WTC11 (cell line): ENCODE data around the gene TRRAP. TPM values are rescaled to one million over a fixed set of nuclear protein-coding genes. Genes with fewer than 3 reads are reported as not detected.

ENCODE experiments used
- ATAC-seq: fragments of 200-7000 bp; cut with Tn5 transposase; 2 replicates; pipeline ENCODE4 v1.10.0; 2021; ENCODE audit warnings: mild to moderate bottlenecking, moderate library complexity
- CTCF ChIA-PET: fragments of 300-600 bp; sonication (Branson Sonifier 250); formaldehyde crosslinking; loops from one replicate; lab custom pipeline; 2021; ENCODE audit warnings: antibody characterized with exemption; lab: Charles Lee
- POLR2A ChIA-PET: fragments of 350-600 bp; sonication (Branson Sonifier 250); formaldehyde crosslinking; loops from one replicate; lab custom pipeline; 2021; ENCODE audit warnings: antibody characterized with exemption; lab: Charles Lee
- DNase-seq: peaks from one replicate; pipeline ENCODE4 v3.0.0; 2021; ENCODE audit warnings: low spot score
- H3K27ac Mint-ChIP-seq: 2 replicates; pipeline ENCODE4 v1.8.0; 2021; ENCODE audit warnings: mixed read lengths
- H3K27me3 Mint-ChIP-seq: 2 replicates; pipeline ENCODE4 v1.8.0; 2021; ENCODE audit warnings: low read depth, mild to moderate bottlenecking, moderate library complexity, mixed read lengths
- H3K36me3 Mint-ChIP-seq: 2 replicates; pipeline ENCODE4 v1.8.0; 2021; ENCODE audit warnings: mixed read lengths
- H3K4me1 Mint-ChIP-seq: 2 replicates; pipeline ENCODE4 v1.8.0; 2022; ENCODE audit warnings: mixed read lengths
- H3K4me3 Mint-ChIP-seq: 2 replicates; pipeline ENCODE4 v1.8.0; 2021; ENCODE audit warnings: mild to moderate bottlenecking, moderate library complexity, mixed read lengths
- H3K9me3 Mint-ChIP-seq: 2 replicates; pipeline ENCODE4 v1.8.0; 2021; ENCODE audit warnings: mixed read lengths
- ATF3 ChIP-seq: sonication (generic); formaldehyde crosslinking; conservative IDR thresholded peaks from 2 replicates; pipeline ENCODE4 v1.8.1; 2022; ENCODE audit warnings: mild to moderate bottlenecking, missing genetic modification reagents
- CTCF ChIP-seq: fragments of 200-600 bp; IDR thresholded peaks from 2 replicates; pipeline ENCODE4 v1.8.0; 2022; ENCODE audit warnings: antibody characterized with exemption
- E2F5 ChIP-seq: sonication (generic); formaldehyde crosslinking; IDR thresholded peaks from 2 replicates; pipeline ENCODE4 v1.8.1; 2022; ENCODE audit warnings: mild to moderate bottlenecking, moderate library complexity, missing genetic modification reagents
- ETV6 ChIP-seq: sonication (generic); formaldehyde crosslinking; IDR thresholded peaks from 2 replicates; pipeline ENCODE4 v1.8.1; 2022; ENCODE audit warnings: mild to moderate bottlenecking, missing genetic modification reagents
- FOXK1 ChIP-seq: sonication (generic); formaldehyde crosslinking; IDR thresholded peaks from 2 replicates; pipeline ENCODE4 v1.8.0; 2022; ENCODE audit warnings: mild to moderate bottlenecking, moderate library complexity, missing genetic modification reagents
- FOXP1 ChIP-seq: sonication (generic); formaldehyde crosslinking; IDR thresholded peaks from 2 replicates; pipeline ENCODE4 v1.8.0; 2022; ENCODE audit warnings: missing genetic modification reagents, mild to moderate bottlenecking, moderate library complexity, borderline replicate concordance
- HMGA2 ChIP-seq: fragments of 250-450 bp; sonication (Bioruptor Pico); IDR thresholded peaks from 2 replicates; pipeline ENCODE4 v1.4.0; 2021; ENCODE audit warnings: mild to moderate bottlenecking, moderate library complexity
- KAT7 ChIP-seq: sonication (generic); formaldehyde crosslinking; IDR thresholded peaks from 2 replicates; pipeline ENCODE4 v1.8.1; 2023; ENCODE audit warnings: missing genetic modification reagents, mild to moderate bottlenecking, borderline replicate concordance
- MLX ChIP-seq: sonication (generic); formaldehyde crosslinking; IDR thresholded peaks from 2 replicates; pipeline ENCODE4 v1.8.1; 2023; ENCODE audit warnings: mild to moderate bottlenecking, missing genetic modification reagents, moderate library complexity
- NFYB ChIP-seq: sonication (generic); formaldehyde crosslinking; conservative IDR thresholded peaks from 2 replicates; pipeline ENCODE4 v1.8.0; 2022; ENCODE audit warnings: low read depth, missing genetic modification reagents
- NR2C2 ChIP-seq: sonication (generic); formaldehyde crosslinking; IDR thresholded peaks from 2 replicates; pipeline ENCODE4 v1.8.0; 2022; ENCODE audit warnings: mild to moderate bottlenecking, missing genetic modification reagents
- OVOL2 ChIP-seq: fragments of 250-450 bp; sonication (Bioruptor Pico); IDR thresholded peaks from 2 replicates; pipeline ENCODE4 v1.9.0; 2021; ENCODE audit warnings: mild to moderate bottlenecking, borderline replicate concordance
- RELA ChIP-seq: sonication (generic); formaldehyde crosslinking; IDR thresholded peaks from 2 replicates; pipeline ENCODE4 v1.8.1; 2022; ENCODE audit warnings: missing genetic modification reagents, mild to moderate bottlenecking, borderline replicate concordance
- RORB ChIP-seq: fragments of 250-450 bp; sonication (Bioruptor Pico); IDR thresholded peaks from 2 replicates; pipeline ENCODE4 v1.9.0; 2021; ENCODE audit warnings: mild to moderate bottlenecking
- SMAD3 ChIP-seq: sonication (generic); formaldehyde crosslinking; IDR thresholded peaks from 2 replicates; pipeline ENCODE4 v1.8.0; 2022; ENCODE audit warnings: missing genetic modification reagents, mild to moderate bottlenecking, borderline replicate concordance
- SOX15 ChIP-seq: fragments of 250-450 bp; sonication (Bioruptor Pico); IDR thresholded peaks from 2 replicates; pipeline ENCODE4 v1.9.0; 2021; ENCODE audit warnings: mild to moderate bottlenecking
- TCF7 ChIP-seq: sonication (generic); formaldehyde crosslinking; IDR thresholded peaks from 2 replicates; pipeline ENCODE4 v1.8.0; 2022; ENCODE audit warnings: mild to moderate bottlenecking, low read depth, missing genetic modification reagents, moderate library complexity
- USF2 ChIP-seq: sonication (generic); formaldehyde crosslinking; IDR thresholded peaks from 2 replicates; pipeline ENCODE4 v1.8.1; 2023; ENCODE audit warnings: mild to moderate bottlenecking, missing genetic modification reagents, moderate library complexity
- ZNF121 ChIP-seq: sonication (generic); formaldehyde crosslinking; IDR thresholded peaks from 2 replicates; pipeline ENCODE4 v1.8.0; 2023; ENCODE audit warnings: missing genetic modification reagents
- ZNF396 ChIP-seq: fragments of 250-450 bp; sonication (Bioruptor Pico); IDR thresholded peaks from 2 replicates; pipeline ENCODE4 v1.8.0; 2021; ENCODE audit warnings: mild to moderate bottlenecking, moderate library complexity, borderline replicate concordance
- ZNF425 ChIP-seq: fragments of 250-450 bp; sonication (Bioruptor Pico); conservative IDR thresholded peaks from 2 replicates; pipeline ENCODE4 v1.9.0; 2021; ENCODE audit warnings: mild to moderate bottlenecking
- total RNA-seq: library from RNA; stranded (reverse); gene quantifications from 3 replicates; pipeline ENCODE4 v1.2.3, GENCODE V29; 2021

TRRAP gene
- total RNA-seq, 1 experiment from 2014 or later = 46.5 TPM

- TF ChIP-seq OVOL2 (CRISPR knock-in tag) (no peak), ATF3 (CRISPR knock-in tag) (no peak)
These were observed 8.7 kb downstream of the TRRAP start (continued) for GRCh38 chr7:98887038-98887437.

GRCh38 chr7:98892609-98893008, 14.3 kb downstream of the TRRAP start:
- Mint-ChIP-seq H3K27me3 (no peaks in the 10 kb centered on the region), H3K36me3 (peaks cover 65% of the 10 kb centered on the region)

GRCh38 chr7:98899816-98900215, 21.5 kb downstream of the TRRAP start:
- Mint-ChIP-seq H3K4me3 (no peak overlapping the region), H3K9me3 (peaks cover 6% of the 10 kb centered on the region; the same call in 1 of the 2 replicates), H3K36me3 (peaks cover 89% of the 10 kb centered on the region), H3K27ac (no peak overlapping the region), H3K4me1 (no peaks in the 10 kb centered on the region), H3K27me3 (no peaks in the 10 kb centered on the region)
- ATAC-seq (no peak), DNase-seq (no peak)
- CTCF ChIA-PET = no interaction called here
- no peak for TF ChIP-seq USF2 (CRISPR knock-in tag)
- no peak for TF ChIP-seq FOXP1 (CRISPR knock-in tag)
- no peak for TF ChIP-seq KAT7
- TF ChIP-seq NFYB (CRISPR knock-in tag) = no peak
- no peak for TF ChIP-seq MLX (CRISPR knock-in tag)
- TF ChIP-seq FOXK1 (CRISPR knock-in tag) = no peak
- no peak for TF ChIP-seq HMGA2 (CRISPR knock-in tag)
- TF ChIP-seq RELA (CRISPR knock-in tag) = no peak
- TF ChIP-seq SOX15 (CRISPR knock-in tag) = no peak
- TF ChIP-seq ETV6 = no peak
- TF ChIP-seq RORB (CRISPR knock-in tag) = no peak
- TF ChIP-seq ZNF121 (CRISPR knock-in tag) = no peak
- no peak for TF ChIP-seq ZNF425 (CRISPR knock-in tag)
- POLR2A ChIA-PET = no interaction called here

More at GRCh38 chr7:98892609-98893008, 14.3 kb downstream of the TRRAP start:
- no peak overlapping the region for H3K27ac Mint-ChIP-seq
- DNase-seq (no peak), ATAC-seq (no peak)
- H3K4me3 Mint-ChIP-seq = no peak overlapping the region
- no peaks in the 10 kb centered on the region for H3K9me3 Mint-ChIP-seq
- ChIA-PET CTCF (no interaction called here), POLR2A (no interaction called here)
- no peak for TF ChIP-seq HMGA2 (CRISPR knock-in tag)
- no peak for TF ChIP-seq ZNF396 (CRISPR knock-in tag)
- TF ChIP-seq NFYB (CRISPR knock-in tag) = no peak
- no peaks in the 10 kb centered on the region for H3K4me1 Mint-ChIP-seq

- no peak for ATAC-seq
- peaks cover 89% of the 10 kb centered on the region for H3K36me3 Mint-ChIP-seq
- H3K9me3 Mint-ChIP-seq = peaks cover 7% of the 10 kb centered on the region
- no peak for TF ChIP-seq ZNF425 (CRISPR knock-in tag)
- no peak for TF ChIP-seq CTCF
- TF ChIP-seq E2F5 = no peak
- TF ChIP-seq TCF7 = no peak
- no peak for TF ChIP-seq NR2C2
- no peak for TF ChIP-seq SMAD3 (CRISPR knock-in tag)
These were observed 22.5 kb downstream of the TRRAP start for GRCh38 chr7:98900815-98901214.

More at GRCh38 chr7:98900815-98901214, 22.5 kb downstream of the TRRAP start:
- no peak for DNase-seq
- POLR2A ChIA-PET = no interaction called here
- H3K27ac Mint-ChIP-seq = no peak overlapping the region
- H3K4me1 Mint-ChIP-seq = no peaks in the 10 kb centered on the region
- no peak overlapping the region for H3K4me3 Mint-ChIP-seq
- CTCF ChIA-PET = no interaction called here
- H3K27me3 Mint-ChIP-seq = no peaks in the 10 kb centered on the region
